Measurements from ENCODE around the gene MRFAP1. TPM values are rescaled to one million over a fixed set of nuclear protein-coding genes. Genes with fewer than 3 reads are reported as not detected.

Gene MRFAP1
- total and polyA plus RNA-seq, 2 donors (not counting 1 experiment from before 2014, with no cell fraction given), result 54.8 to 113 TPM

GRCh38 chr4:6676722-6677558 lies 36.5 kb downstream of the MRFAP1 start:
- WGBS (ENCODE audit: insufficient coverage), result 91% methylated on average over 18 of the region's 21 CpGs
- H3K4me3 ChIP-seq (ENCODE audit: control extremely low read depth in 1 of 5, extremely low read depth in 1 of 5, insufficient read depth in 1 of 5, low read depth in 2 of 5, low read length in 4 of 5), result no peak overlapping the region
- peaks cover 0 to 13% (median 2%) of the 10 kb centered on the region in 3 donors for H3K9me3 ChIP-seq (ENCODE audit: control extremely low read depth in 1 of 3, control insufficient read depth in 2 of 3, insufficient read depth in 1 of 3, low read length in 2 of 3)
- POLR2A ChIA-PET, result no interaction called here
- H3K4me1 ChIP-seq (ENCODE audit: control insufficient read depth in 2 of 2, insufficient read depth in 2 of 2, low read length in 2 of 2), result peaks cover 27 to 35% of the 10 kb centered on the region in 2 donors
- peaks cover 43% of the 10 kb centered on the region for H3K4me1 Mint-ChIP-seq
- no peak overlapping the region for H3K9ac ChIP-seq (ENCODE audit: low read length)
- CTCF ChIA-PET, result no interaction called here
- peak overlapping the region; percentile 31 for H3K4me3 Mint-ChIP-seq
- no peak for ATAC-seq (ENCODE audit: low read depth)
- no peaks in the 10 kb centered on the region for H3K27me3 Mint-ChIP-seq
- H3K27ac Mint-ChIP-seq, result no peak overlapping the region
- no peak overlapping the region for H3K27ac ChIP-seq (ENCODE audit: low read length in 2 of 2)
- H3K27me3 ChIP-seq (replicated peaks in 1 of 4; ENCODE audit: control extremely low read depth in 1 of 4, control insufficient read depth in 3 of 4, insufficient read depth in 4 of 4, low read length in 3 of 4), result no peaks in the 10 kb centered on the region
- TF ChIP-seq EZH2 (IDR thresholded peaks at IDR 0.05; ENCODE audit: borderline replicate concordance, insufficient read depth, low read depth, low read length, poor library complexity, severe bottlenecking) (no peak), CTCF (IDR thresholded peaks at IDR 0.05) (no peak)
- H3K4me2 ChIP-seq (replicated peaks; ENCODE audit: low read depth, low read length, poor library complexity, severe bottlenecking), result peak overlapping the region; percentile 84
- H3K36me3 ChIP-seq (replicated peaks in 1 of 2; ENCODE audit: control extremely low read depth in 1 of 2, control insufficient read depth in 1 of 2, extremely low read depth in 1 of 2, insufficient read depth in 2 of 2, low read length in 1 of 2), result peaks cover 0 to 19% of the 10 kb centered on the region in 2 experiments
- peaks cover 41% of the 10 kb centered on the region for H3K79me2 ChIP-seq (ENCODE audit: control insufficient read depth, insufficient read depth, low read length)
- no peak for DNase-seq
- no peaks in the 10 kb centered on the region for H3K9me3 Mint-ChIP-seq (ENCODE audit: insufficient read depth)
- intact Hi-C loops (cut with micrococcal nuclease), result no loop called here
- no peak overlapping the region for H2AFZ ChIP-seq (ENCODE audit: insufficient read depth, low read depth, low read length, poor library complexity, severe bottlenecking)
- H4K20me1 ChIP-seq (ENCODE audit: control insufficient read depth, insufficient read depth, low read length, poor library complexity, severe bottlenecking), result peaks cover 25% of the 10 kb centered on the region

All from B cell (primary cell).